HEK293 (cell line): ENCODE measurements around the gene CLDN7.
"Not testable (repeated sequence)": the region's sequence is repeated elsewhere in the genome, so short reads cannot be mapped to it uniquely, and the experiment has no call there.

ENCODE experiments used
- CTCF ChIP-seq: fragments of 450-650 bp; formaldehyde crosslinking; IDR thresholded peaks from 2 replicates; pipeline ENCODE4 v1.5.1; 2016; ENCODE audit warnings: missing biosample characterization, missing genetic modification characterization
- TRIM28 ChIP-seq: IDR thresholded peaks from 2 replicates; pipeline ENCODE4 v1.6.1; 2011; ENCODE audit warnings: low read length, control low read depth, borderline replicate concordance
- ZBTB1 ChIP-seq: fragments of 450-650 bp; formaldehyde crosslinking; IDR thresholded peaks from 2 replicates; pipeline ENCODE4 v1.5.1; 2016; ENCODE audit warnings: missing biosample characterization, missing genetic modification characterization
- ZBTB7A ChIP-seq: fragments of 450-650 bp; formaldehyde crosslinking; IDR thresholded peaks from 2 replicates; pipeline ENCODE4 v1.5.1; 2016; ENCODE audit warnings: low read depth, missing biosample characterization, missing genetic modification characterization
- ZNF274 ChIP-seq, 2 experiments: fragments of 200-500 bp in 1 of 2; fragments of 450-650 bp in 1 of 2; sonication (Bioruptor generic) in 1 of 2; formaldehyde crosslinking in 1 of 2; IDR thresholded peaks; 2 replicates each; pipeline versions ENCODE4 v1.5.1 to v1.6.1; 2014 to 2016; ENCODE audit warnings: borderline replicate concordance in 1 of 2, inconsistent platforms in 1 of 2, low read length in 1 of 2, missing biosample characterization in 1 of 2, missing genetic modification characterization in 1 of 2
- ZNF548 ChIP-seq: fragments of 450-650 bp; formaldehyde crosslinking; IDR thresholded peaks from 2 replicates; pipeline ENCODE4 v1.5.1; 2016; ENCODE audit warnings: missing biosample characterization, missing genetic modification characterization
- ZNF558 ChIP-seq: fragments of 450-650 bp; formaldehyde crosslinking; IDR thresholded peaks from 2 replicates; pipeline ENCODE4 v1.5.1; 2016; ENCODE audit warnings: missing biosample characterization, missing genetic modification characterization

GRCh38 chr17:7243838-7244237 lies 18.4 kb downstream of the CLDN7 start:
- not testable (repeated sequence) for TF ChIP-seq ZBTB1; ZBTB7A; ZNF274 (IDR thresholded peaks at IDR 0.05; ENCODE audit: low read length); ZNF274 (tag by site-specific recombination; IDR thresholded peaks at IDR 0.05; ENCODE audit: borderline replicate concordance); CTCF (tag by site-specific recombination); TRIM28; ZNF558; ZNF548 (tag by site-specific recombination)
